Activated naive CD4-positive, alpha-beta T cell treated with Interleukin-2 at 50 U/mL for 16 hours (primary cell): ENCODE measurements around the gene ASTL.
"Not testable (repeated sequence)": the region's sequence is repeated elsewhere in the genome, so short reads cannot be mapped to it uniquely, and the experiment has no call there.

Experiments
- DNase-seq: peaks from one replicate; pipeline ENCODE4 v3.0.0-alpha.2; 2020

ASTL gene

GRCh38 chr2:96095116-96095636 is 43.1 kb downstream of the ASTL start:
- no peak for DNase-seq

DNA sequence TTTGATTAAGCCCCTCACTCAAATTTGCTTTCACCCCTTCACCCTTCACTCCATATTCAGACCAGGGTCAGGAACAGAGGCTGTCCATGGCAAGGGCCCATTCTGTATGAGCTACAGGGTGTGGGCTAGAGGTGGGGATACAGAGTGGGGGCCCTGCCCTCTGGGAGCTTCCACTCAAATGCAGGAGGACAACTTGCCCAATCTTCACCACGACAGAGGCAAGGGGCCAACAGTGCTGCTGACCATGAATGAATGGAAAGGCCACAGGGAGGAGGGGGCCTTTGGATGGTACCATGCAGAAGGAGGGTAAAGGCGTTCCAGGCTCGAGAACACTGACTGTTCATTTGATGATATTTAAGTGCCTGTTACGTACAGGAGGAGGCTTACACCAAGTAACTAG is 44.8 kb downstream of the ASTL start:
- no peak for DNase-seq

- no peak for DNase-seq
Observed at GRCh38 chr2:96092951-96093350, 45.4 kb downstream of the ASTL start.

DNA sequence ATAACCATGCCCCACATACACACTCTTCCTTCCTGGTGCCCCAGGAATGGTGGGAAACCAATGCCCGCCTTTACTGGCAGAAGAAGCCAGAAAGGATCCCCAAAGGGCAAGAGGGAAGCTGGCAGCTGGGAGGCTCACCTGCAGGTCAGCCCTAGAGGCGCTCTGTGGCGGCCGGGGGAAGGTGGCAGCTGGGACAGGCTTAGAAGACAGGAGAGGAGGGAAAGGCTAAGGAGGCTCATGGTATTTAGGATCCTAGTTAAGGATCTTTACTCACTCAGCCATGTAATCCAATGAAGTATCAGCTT is 45.8 kb downstream of the ASTL start:
- no peak for DNase-seq

DNA sequence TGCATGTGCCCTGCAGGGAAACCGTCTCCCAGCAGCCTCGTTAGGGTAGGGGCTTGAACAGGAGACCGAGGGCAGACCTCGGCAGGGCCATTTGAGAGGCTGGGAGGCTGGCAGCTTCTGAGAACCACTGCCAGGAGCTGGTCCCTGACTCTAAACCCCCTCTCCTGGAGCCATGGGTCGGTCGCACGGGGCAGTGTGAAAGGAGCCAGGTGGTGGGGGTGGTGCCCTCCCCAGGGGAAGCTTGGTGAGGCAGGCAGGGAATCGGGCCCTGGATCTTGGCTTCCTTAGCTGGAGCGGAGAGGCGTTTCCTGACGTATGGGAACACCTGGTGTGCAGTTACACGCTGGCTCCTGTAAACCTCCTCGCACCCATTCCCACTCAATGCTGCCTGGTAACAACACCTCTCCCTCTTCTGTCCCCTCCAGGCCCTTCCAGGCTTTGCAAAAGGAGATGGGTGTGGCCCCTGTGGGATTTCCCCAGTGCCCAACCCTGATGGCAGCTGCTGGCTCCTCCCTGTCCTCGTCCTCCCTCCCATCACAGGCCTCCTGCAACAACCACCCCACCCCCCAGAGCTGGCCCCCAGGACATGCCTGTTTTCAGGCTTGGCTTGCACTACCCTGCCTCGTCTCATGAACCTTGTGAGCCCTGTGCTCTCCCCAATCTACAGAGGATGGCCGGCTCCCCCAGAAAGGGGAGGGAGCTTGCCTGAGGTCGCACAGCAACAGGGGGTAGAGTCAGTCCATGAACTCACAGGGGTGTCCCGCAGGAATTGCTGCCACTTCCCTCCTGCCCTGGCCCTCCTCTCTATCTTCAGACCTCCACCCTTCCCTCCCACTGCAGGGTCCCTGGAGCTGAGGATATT is 46.4 kb downstream of the ASTL start:
- no peak for DNase-seq

GRCh38 chr2:96091141-96091710 is 47.1 kb downstream of the ASTL start:
- no peak for DNase-seq

DNA sequence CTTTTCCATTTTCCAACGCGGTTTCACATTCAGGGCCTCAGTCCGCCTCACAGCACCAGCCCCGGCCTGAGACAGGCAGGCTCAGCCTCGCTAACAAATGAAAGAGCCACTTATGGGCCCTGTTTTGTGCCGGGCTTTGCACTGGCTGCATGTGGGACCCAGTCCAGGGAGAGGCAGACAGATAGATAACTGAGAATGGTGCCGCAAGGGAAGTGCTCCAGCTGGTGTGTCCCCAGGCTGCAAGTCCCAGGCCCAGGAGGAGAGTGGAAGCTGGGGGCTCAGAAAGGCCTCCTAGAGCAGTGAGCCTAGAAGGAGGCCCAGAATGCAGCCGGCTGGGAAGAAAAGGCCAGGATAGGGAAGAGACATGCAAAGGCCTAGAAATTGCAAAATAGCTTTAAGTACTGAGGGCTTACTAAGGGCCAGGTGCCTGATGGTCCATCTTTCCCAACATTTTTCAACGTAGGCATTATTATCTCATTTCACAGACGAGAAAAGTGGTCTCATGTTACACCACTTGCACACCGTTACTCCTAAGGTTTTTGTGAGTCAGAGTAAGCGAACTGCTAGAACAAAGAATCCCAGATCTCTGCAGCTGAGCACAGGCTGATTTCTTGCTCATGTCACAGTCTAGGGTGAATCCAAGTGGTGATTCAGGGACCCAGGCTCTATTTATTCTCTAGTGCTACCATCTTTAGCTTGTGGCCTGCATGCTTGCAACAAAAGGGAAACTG is 47.9 kb downstream of the ASTL start:
- DNase-seq = no peak

DNA sequence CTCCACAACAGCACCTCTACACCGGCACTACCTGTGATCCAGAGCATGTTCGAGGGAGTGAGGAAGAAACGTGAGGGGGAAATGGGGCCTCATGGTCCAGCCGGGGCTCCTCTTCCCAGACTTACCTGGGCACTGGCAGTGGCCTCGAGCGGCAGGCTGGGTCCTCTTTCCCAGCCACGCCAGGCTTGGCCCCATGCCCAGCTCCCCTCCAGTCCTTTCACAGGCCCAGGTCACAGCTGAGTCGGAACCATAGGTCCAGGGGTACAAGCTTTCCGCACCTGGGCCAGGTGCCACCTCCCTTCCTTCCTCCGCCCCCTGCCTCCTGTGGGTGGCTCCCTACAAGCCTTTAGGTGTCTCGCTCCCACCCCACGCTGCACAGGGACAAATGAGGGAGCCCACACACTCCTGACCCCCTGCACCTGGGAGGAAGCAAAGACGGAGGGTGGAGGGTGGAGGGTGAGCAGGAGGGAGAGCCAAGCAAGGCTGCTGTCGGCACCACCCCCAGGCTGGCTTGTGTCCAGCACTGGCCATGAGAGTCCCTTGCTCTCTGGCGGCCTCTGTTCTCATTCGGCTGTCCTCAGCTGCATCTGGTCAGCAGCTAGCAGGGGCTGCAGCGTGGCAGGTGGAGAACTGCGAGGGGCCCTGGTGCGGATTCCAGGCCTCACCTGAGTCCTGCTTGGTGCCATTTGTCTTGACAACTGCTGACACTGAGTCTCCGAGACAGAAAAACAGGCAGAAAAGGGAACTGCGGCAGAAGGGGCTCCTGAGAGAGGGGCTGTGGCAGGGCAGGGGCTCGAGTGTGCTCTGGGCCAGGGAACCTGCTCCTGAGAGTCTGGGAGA is 48.7 kb downstream of the ASTL start:
- DNase-seq = no peak

GRCh38 chr2:96088340-96089335 is 49.7 kb downstream of the ASTL start:
- DNase-seq = no peak

DNA sequence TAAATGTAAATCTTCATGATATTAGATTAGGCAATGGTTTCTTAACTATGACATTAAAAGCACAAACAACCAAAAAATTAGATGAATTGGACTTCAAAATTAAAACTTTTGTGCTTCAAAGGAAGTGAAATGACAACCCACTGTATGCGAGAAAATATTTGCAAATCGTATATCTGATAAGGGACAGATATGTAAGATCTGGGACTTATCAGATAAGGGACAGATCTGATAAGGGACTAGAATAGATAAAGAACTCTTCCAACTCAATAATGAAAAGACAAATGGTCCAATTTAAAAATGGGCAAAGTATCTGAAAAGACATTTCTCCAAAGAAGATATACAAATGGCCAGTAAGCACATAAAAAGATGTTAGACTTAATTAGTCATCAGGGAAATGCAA is 51.2 kb downstream of the ASTL start:
- DNase-seq = no peak

GRCh38 chr2:96085541-96086355 is 52.6 kb downstream of the ASTL start:
- no peak for DNase-seq

- DNase-seq = not testable (repeated sequence)
Observed at GRCh38 chr2:96084858-96085518, 53.3 kb downstream of the ASTL start.

- no peak for DNase-seq
Observed at GRCh38 chr2:96083989-96084857, 54.1 kb downstream of the ASTL start.

GRCh38 chr2:96083064-96083939 is 55.0 kb downstream of the ASTL start:
- DNase-seq = no peak

- DNase-seq = no peak
Observed at GRCh38 chr2:96082211-96083063, 55.9 kb downstream of the ASTL start.

DNA sequence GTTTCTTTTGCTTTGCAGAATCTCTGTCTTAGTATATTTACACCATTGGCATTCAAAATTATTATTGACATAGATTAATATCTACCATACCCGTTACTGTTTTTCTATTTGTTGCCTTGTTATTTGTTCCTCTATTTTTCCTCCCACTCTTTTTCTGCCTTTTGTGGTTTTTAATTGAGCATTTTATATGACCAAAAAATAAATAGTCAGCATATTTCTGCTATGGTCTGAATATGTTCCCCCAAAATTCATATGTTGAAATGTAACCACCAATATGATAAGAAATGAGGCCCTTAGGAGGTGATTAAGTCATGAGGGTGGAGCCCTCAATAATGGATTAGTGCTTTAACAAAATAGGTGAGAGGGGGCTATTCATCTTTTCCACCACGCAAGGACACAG is 57.3 kb downstream of the ASTL start:
- no peak for DNase-seq

DNA sequence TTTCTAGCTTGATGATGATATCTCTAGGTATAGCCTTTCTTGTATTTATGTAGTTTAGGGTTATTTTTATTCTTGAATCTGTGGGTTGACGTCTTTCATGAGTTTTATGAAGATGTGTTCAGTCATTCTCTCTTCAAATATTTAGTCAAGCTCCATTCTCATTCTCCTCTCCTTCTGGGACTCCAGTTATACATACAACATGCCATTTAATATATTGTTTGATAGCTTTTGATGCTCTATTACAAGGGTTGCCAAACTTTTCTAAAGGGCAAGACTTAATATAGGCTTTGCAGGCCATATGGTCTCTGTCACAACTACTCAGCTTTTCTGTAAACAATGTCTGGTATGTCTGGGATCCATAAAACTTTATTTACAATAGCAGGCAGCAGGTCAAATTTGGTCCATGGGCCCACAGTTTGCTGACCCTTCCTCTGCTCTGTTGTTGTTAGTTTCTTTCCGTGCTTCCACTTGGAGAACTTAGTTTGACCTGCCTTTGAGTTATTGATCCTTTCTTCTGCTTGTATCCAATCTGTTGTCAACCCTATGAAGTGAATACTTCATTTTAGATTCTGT is 63.0 kb downstream of the ASTL start:
- no peak for DNase-seq
